A673 (cell line): ENCODE results near the gene GALNTL6.

ENCODE experiments used
- CTCF ChIP-seq: fragments of 300-800, 200-600 bp; sonication (generic); conservative IDR thresholded peaks from 2 replicates; pipeline ENCODE4 v1.5.1; 2017; ENCODE audit warnings: low read depth, mild to moderate bottlenecking, antibody characterized with exemption, low read length, moderate library complexity, mixed read lengths
- EZH2 ChIP-seq: fragments of 200-600 bp; sonication (generic); IDR thresholded peaks from 2 replicates; pipeline ENCODE4 v1.6.1; 2017; ENCODE audit warnings: borderline replicate concordance, low read depth, mild to moderate bottlenecking, mixed read lengths, antibody characterized with exemption, low read length; ENCODE audit not compliant: poor library complexity, severe bottlenecking

DNA sequence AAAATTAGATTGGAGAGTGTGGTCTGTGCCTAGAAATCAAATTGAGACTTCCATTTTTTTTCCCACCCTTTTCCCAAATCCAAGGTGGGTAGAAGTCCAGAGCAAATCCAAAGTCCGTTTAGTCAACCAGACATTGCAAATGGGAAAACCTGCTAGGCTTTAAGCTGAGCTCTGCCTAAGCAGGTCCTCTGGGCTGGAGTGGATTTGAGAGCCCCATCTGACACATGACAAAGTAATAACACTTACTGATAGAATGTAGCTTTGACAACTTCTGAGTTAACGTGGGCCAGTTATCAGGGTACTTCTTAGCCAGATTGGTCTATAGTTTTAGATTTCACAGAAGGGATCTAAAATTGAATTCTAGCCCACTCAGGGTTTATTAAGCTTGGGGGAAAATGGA is 242.3 kb downstream of the GALNTL6 start:
- TF ChIP-seq CTCF (no peak), EZH2 (no peak)
